AG04449 (cell line): Measurements from ENCODE around the gene HLTF.

Source experiments
- CTCF ChIA-PET: fragments of 350-600 bp; formaldehyde crosslinking; extraction: SDS; loops from one replicate; lab custom pipeline; 2021; ENCODE audit warnings: antibody characterized with exemption; lab: Yijun Ruan, JAX
- POLR2A ChIA-PET: fragments of 400-600, 350-600 bp; formaldehyde crosslinking; extraction: SDS; loops from one replicate; lab custom pipeline; 2020; ENCODE audit warnings: antibody characterized with exemption, inconsistent platforms; lab: Yijun Ruan, JAX
- DNase-seq: peaks from one replicate; pipeline ENCODE4 v3.0.0-alpha.2; 2010; ENCODE audit warnings: low read depth, low spot score
- H3K4me3 ChIP-seq: 2 replicates; pipeline ENCODE4 v1.5.1; 2011; ENCODE audit warnings: low read depth, mild to moderate bottlenecking, control low read depth, low read length
- CTCF ChIP-seq: IDR thresholded peaks from one replicate; pipeline ENCODE4 v1.5.1; 2011; ENCODE audit warnings: mild to moderate bottlenecking, moderate library complexity, low read length, control low read depth, inconsistent platforms; ENCODE audit not compliant: insufficient read depth; ENCODE audit errors: missing control alignments

Gene HLTF

GRCh38 chr3:149080699-149081091 is 5.6 kb downstream of the HLTF start:
- ChIA-PET CTCF (no interaction called here), POLR2A (no interaction called here)
- DNase-seq, result no peak
- TF ChIP-seq CTCF, result no peak
- no peak overlapping the region for H3K4me3 ChIP-seq

DNA sequence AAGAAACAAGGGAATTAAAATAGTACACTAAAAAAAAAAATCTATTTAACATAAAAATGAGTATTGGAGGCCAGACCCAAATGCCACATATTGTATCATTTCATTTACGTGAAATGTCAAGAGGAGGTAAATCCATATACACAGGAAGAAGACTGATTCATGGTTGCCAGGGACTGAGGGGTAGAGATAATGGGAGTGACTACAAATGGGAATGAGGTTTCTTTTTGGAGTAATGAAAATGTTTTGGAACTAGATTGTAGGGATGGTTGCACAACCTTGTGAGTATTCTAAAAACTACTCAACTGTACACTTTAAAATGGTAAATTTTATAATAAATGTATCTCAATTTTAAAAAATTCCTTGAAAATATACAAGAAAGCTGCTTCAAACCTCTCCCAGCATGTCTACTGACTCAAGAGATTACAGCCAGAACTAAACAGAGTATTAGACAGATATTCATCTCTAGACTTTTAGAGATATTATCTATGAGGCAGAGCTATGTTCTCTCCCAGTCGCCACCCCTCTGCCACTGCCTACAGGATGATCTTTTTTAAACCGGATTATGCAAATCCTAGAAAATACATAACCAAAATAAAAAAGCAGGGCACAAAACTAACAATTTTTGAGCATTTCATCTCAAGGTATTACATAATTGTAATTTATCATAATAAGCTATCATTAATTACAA is 6.2 kb downstream of the HLTF start:
- no peak for DNase-seq
- CTCF ChIA-PET, result no interaction called here
- POLR2A ChIA-PET, result interaction anchor here (0.9 kb wide), 1 partner anchor 10 kb away, joined by 3 read pairs; no protein-coding TSS in a partner anchor
- no peak overlapping the region for H3K4me3 ChIP-seq
- TF ChIP-seq CTCF, result no peak

GRCh38 chr3:149077628-149078027 is 8.7 kb downstream of the HLTF start:
- TF ChIP-seq CTCF, result no peak
- DNase-seq, result peak; percentile 41
- CTCF ChIA-PET, result interaction anchor here (0.7 to 1.8 kb wide), 6 partner anchors 9 to 195 kb away, joined by 3 to 11 read pairs (median 4); no protein-coding TSS in a partner anchor
- H3K4me3 ChIP-seq, result no peak overlapping the region; the same call in 1 of the 2 replicates
- POLR2A ChIA-PET, result interaction anchor here (0.6 kb wide), 1 partner anchor 49 kb away, joined by 3 read pairs; no protein-coding TSS in a partner anchor

DNA sequence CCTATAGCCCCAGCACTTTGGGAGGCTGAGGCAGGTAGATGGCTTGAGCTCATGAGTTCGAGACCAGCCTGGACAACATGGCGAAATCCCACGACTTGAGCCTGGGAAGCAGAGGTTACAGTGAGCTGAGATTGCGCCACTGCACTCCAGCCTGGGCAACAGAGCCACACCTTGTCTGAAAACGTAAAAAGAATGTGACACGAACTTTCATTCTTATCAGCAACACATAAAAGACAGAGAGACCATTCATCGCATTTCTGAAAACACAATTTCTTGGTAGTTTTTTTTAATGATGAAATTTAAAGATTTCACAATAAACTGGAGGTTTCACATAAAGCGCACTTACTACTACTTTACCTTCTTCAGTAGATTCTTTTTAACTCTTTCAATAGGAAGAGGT is 18.4 kb downstream of the HLTF start:
- TF ChIP-seq CTCF, result no peak
- CTCF ChIA-PET, result no interaction called here
- no peak for DNase-seq
- POLR2A ChIA-PET, result no interaction called here
- H3K4me3 ChIP-seq, result no peak overlapping the region

- CTCF ChIA-PET, result no interaction called here
- TF ChIP-seq CTCF, result no peak
- DNase-seq, result no peak
- no peak overlapping the region for H3K4me3 ChIP-seq
- POLR2A ChIA-PET, result no interaction called here
Observed at GRCh38 chr3:149061776-149062175, 24.6 kb downstream of the HLTF start.

GRCh38 chr3:149058602-149059001 is 27.7 kb downstream of the HLTF start:
- H3K4me3 ChIP-seq, result no peak overlapping the region
- CTCF ChIA-PET, result no interaction called here
- POLR2A ChIA-PET, result no interaction called here
- no peak for DNase-seq
- TF ChIP-seq CTCF, result no peak
